ENCODE results near the gene TASP1.

GRCh38 chr20:13580707-13581106, 58.0 kb downstream of the TASP1 start:
- TF ChIP-seq CTCF (IDR thresholded peaks at IDR 0.05) (no peak), POLR2A (IDR thresholded peaks at IDR 0.05) (no peak)

All from Peyer's patch (tissue), 4 donors.